Measurements from ENCODE around the gene SHROOM3. TPM values are rescaled to one million over a fixed set of nuclear protein-coding genes. Genes with fewer than 3 reads are reported as not detected.

The SHROOM3 gene
- total and polyA plus RNA-seq, 2 experiments from 2014 or later: 11.3 to 73.5 TPM

DNA sequence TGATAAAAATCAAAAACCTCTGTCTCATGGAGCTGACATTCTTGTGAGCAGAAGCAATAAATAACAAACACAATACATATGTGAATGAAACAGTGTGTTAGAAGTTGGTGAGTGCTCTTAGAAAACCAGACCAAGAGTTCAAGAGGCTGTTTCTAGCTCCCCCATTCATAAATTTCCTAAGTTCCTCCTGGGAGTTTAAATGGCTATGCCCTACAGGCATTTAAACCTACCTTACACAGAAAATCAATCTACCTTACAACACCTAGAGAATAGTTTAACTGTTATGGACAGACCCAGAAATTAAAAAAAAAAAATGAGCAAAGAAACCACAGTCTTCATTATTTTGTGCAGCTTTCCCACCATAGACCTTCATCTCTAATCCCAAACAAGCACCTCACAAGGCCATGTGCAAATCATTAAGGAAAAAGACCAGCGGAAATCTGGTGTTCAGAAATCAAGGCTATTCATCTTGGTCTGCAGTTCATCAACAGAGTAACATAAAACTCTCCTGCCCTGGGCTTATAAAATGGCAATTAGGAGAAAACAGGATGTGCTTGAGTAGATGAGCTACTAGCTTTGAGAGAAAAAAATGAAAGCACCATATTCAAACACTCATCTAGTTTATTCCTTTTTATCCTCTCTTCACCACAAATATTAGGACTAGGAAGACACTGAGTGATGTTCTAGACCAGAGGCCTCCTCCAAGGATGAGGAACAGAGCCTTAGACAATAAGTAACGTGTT lies 147.2 kb downstream of the SHROOM3 start (continued):
- TF ChIP-seq, protein P1, sequence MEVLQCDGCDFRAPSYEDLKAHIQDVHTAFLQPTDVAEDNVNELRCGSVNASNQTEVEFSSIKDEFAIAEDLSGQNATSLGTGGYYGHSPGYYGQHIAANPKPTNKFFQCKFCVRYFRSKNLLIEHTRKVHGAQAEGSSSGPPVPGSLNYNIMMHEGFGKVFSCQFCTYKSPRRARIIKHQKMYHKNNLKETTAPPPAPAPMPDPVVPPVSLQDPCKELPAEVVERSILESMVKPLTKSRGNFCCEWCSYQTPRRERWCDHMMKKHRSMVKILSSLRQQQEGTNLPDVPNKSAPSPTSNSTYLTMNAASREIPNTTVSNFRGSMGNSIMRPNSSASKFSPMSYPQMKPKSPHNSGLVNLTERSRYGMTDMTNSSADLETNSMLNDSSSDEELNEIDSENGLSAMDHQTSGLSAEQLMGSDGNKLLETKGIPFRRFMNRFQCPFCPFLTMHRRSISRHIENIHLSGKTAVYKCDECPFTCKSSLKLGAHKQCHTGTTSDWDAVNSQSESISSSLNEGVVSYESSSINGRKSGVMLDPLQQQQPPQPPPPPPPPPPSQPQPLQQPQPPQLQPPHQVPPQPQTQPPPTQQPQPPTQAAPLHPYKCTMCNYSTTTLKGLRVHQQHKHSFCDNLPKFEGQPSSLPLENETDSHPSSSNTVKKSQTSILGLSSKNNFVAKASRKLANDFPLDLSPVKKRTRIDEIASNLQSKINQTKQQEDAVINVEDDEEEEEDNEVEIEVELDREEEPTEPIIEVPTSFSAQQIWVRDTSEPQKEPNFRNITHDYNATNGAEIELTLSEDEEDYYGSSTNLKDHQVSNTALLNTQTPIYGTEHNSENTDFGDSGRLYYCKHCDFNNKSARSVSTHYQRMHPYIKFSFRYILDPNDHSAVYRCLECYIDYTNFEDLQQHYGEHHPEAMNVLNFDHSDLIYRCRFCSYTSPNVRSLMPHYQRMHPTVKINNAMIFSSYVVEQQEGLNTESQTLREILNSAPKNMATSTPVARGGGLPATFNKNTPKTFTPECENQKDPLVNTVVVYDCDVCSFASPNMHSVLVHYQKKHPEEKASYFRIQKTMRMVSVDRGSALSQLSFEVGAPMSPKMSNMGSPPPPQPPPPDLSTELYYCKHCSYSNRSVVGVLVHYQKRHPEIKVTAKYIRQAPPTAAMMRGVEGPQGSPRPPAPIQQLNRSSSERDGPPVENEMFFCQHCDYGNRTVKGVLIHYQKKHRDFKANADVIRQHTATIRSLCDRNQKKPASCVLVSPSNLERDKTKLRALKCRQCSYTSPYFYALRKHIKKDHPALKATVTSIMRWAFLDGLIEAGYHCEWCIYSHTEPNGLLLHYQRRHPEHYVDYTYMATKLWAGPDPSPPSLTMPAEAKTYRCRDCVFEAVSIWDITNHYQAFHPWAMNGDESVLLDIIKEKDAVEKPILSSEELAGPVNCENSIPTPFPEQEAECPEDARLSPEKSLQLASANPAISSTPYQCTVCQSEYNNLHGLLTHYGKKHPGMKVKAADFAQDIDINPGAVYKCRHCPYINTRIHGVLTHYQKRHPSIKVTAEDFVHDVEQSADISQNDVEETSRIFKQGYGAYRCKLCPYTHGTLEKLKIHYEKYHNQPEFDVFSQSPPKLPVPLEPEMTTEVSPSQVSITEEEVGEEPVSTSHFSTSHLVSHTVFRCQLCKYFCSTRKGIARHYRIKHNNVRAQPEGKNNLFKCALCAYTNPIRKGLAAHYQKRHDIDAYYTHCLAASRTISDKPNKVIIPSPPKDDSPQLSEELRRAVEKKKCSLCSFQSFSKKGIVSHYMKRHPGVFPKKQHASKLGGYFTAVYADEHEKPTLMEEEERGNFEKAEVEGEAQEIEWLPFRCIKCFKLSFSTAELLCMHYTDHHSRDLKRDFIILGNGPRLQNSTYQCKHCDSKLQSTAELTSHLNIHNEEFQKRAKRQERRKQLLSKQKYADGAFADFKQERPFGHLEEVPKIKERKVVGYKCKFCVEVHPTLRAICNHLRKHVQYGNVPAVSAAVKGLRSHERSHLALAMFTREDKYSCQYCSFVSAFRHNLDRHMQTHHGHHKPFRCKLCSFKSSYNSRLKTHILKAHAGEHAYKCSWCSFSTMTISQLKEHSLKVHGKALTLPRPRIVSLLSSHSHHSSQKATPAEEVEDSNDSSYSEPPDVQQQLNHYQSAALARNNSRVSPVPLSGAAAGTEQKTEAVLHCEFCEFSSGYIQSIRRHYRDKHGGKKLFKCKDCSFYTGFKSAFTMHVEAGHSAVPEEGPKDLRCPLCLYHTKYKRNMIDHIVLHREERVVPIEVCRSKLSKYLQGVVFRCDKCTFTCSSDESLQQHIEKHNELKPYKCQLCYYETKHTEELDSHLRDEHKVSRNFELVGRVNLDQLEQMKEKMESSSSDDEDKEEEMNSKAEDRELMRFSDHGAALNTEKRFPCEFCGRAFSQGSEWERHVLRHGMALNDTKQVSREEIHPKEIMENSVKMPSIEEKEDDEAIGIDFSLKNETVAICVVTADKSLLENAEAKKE (CRISPR knock-in tag; IDR thresholded peaks at IDR 0.05): no peak
- TF ChIP-seq EZH2 (IDR thresholded peaks at IDR 0.05; ENCODE audit: low read depth, unreplicated experiment) (no peak), JUNB (IDR thresholded peaks at IDR 0.05; ENCODE audit: unreplicated experiment) (no peak), POLR2AphosphoS5 (IDR thresholded peaks at IDR 0.05; ENCODE audit: low read depth) (no peak), ZNF114 (CRISPR knock-in tag; IDR thresholded peaks at IDR 0.05) (no peak)

DNA sequence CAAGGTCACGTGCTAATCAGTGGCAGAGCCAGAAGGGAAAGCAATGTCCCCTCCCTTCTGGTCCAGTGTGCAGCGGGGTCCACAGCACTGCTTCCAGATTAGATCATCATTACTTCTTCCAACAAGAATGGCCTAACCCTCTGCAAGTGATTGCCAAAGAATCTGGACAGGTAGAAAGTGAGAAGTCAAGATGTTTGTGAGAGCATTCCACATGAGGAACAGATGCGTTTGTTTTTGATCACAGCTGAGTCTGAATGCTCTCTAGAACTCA lies 147.7 kb downstream of the SHROOM3 start:
- H3K27ac Mint-ChIP-seq: no peak overlapping the region
- TF ChIP-seq EZH2 (IDR thresholded peaks at IDR 0.05; ENCODE audit: low read depth, unreplicated experiment) (no peak), JUNB (IDR thresholded peaks at IDR 0.05; ENCODE audit: unreplicated experiment) (no peak), ZNF114 (CRISPR knock-in tag; IDR thresholded peaks at IDR 0.05) (no peak), NANOG (IDR thresholded peaks at IDR 0.05; ENCODE audit: borderline replicate concordance) (no peak)
- TF ChIP-seq, protein P1 (CRISPR knock-in tag; IDR thresholded peaks at IDR 0.05): no peak
- TF ChIP-seq, protein P2, sequence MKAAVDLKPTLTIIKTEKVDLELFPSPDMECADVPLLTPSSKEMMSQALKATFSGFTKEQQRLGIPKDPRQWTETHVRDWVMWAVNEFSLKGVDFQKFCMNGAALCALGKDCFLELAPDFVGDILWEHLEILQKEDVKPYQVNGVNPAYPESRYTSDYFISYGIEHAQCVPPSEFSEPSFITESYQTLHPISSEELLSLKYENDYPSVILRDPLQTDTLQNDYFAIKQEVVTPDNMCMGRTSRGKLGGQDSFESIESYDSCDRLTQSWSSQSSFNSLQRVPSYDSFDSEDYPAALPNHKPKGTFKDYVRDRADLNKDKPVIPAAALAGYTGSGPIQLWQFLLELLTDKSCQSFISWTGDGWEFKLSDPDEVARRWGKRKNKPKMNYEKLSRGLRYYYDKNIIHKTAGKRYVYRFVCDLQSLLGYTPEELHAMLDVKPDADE (IDR thresholded peaks at IDR 0.05): no peak

More for the DNA sequence above, 147.7 kb downstream of the SHROOM3 start:
- Histone ChIP-seq H3K36me3 (ENCODE audit: insufficient read depth) (no peaks in the 10 kb centered on the region), H3K27ac (ENCODE audit: low read depth) (no peak overlapping the region), H4K20me1 (replicated peaks; ENCODE audit: insufficient read depth) (no peaks in the 10 kb centered on the region), H3K4me2 (no peak overlapping the region), H3K4me3 (no peak overlapping the region), H3K79me2 (replicated peaks; ENCODE audit: insufficient read depth) (no peaks in the 10 kb centered on the region), H3K4me1 (ENCODE audit: insufficient read depth) (peaks cover 23% of the 10 kb centered on the region), H3F3A (replicated peaks; ENCODE audit: low read depth) (no peaks in the 10 kb centered on the region), H2AFZ (no peak overlapping the region), H3K27me3 (ENCODE audit: insufficient read depth) (no peaks in the 10 kb centered on the region), H3K9me2 (ENCODE audit: insufficient read depth) (no peaks in the 10 kb centered on the region)
- ATAC-seq (no peak), DNase-seq (ENCODE audit: low spot score) (no peak)
- Mint-ChIP-seq H3K4me3 (no peak overlapping the region), H3K36me3 (ENCODE audit: low read depth) (no peaks in the 10 kb centered on the region), H3K9me3 (no peaks in the 10 kb centered on the region), H3K27me3 (ENCODE audit: insufficient read depth, low read depth, poor library complexity) (no peaks in the 10 kb centered on the region), H3K4me1 (peaks cover 40% of the 10 kb centered on the region)

Data from GM23338 (cell line).